Measurements from ENCODE around the gene TMEM109.

GRCh38 chr11:60866911-60867870 lies 46.8 kb upstream of the TMEM109 start, which contains the start of gene ZP1:
- TF ChIP-seq CTCF (IDR thresholded peaks at IDR 0.05): no peak
- no peak for TF ChIP-seq POLR2A (IDR thresholded peaks at IDR 0.05)

All from thyroid gland (tissue), 4 donors.